Uterus (tissue), 2 donors: ENCODE data around the gene ADARB2.

Experiments used
- CTCF ChIP-seq, 4 experiments: fragments of 200-600 bp in 2 of 4; fragments of 450-650 bp in 2 of 4; sonication (generic) in 2 of 4; IDR thresholded peaks; one replicate each; pipeline ENCODE4 v1.5.1; 2016 to 2019; ENCODE audit warnings: antibody characterized with exemption in 4 of 4, mild to moderate bottlenecking in 2 of 4, moderate library complexity in 1 of 4
- POLR2A ChIP-seq, 2 donors: fragments of 450-650 bp; IDR thresholded peaks; one replicate each; pipeline ENCODE4 v1.6.1; 2016; ENCODE audit warnings: antibody characterized with exemption in 2 of 2, mild to moderate bottlenecking in 1 of 2, moderate library complexity in 1 of 2

- TF ChIP-seq CTCF (IDR thresholded peaks at IDR 0.05) (no peak), POLR2A (IDR thresholded peaks at IDR 0.05) (no peak)
These were observed 381.0 kb downstream of the ADARB2 start for GRCh38 chr10:1356349-1356748.
